UCSD-AML1 (cell line): ENCODE measurements around the gene ACCSL.

ENCODE experiments used
- DNase-seq: peaks from one replicate; lab custom pipeline; 2025; ENCODE audit not compliant: unreplicated experiment; lab: John Stamatoyannopoulos, UW

Gene ACCSL

GRCh38 chr11:44018127-44018521 lies 29.7 kb upstream of the ACCSL start:
- no peak for DNase-seq

- no peak for DNase-seq
These were observed 29.0 kb upstream of the ACCSL start for GRCh38 chr11:44018829-44019228.

- DNase-seq = no peak
These were observed 22.8 kb upstream of the ACCSL start for GRCh38 chr11:44024977-44025376.

GRCh38 chr11:44025727-44026126 lies 22.1 kb upstream of the ACCSL start:
- no peak for DNase-seq

- no peak for DNase-seq
These were observed 19.4 kb upstream of the ACCSL start for GRCh38 chr11:44028401-44028800.

GRCh38 chr11:44028816-44029506 lies 18.8 kb upstream of the ACCSL start:
- DNase-seq = no peak

GRCh38 chr11:44029507-44029845 lies 18.3 kb upstream of the ACCSL start:
- no peak for DNase-seq

- no peak for DNase-seq
These were observed 17.5 kb upstream of the ACCSL start for GRCh38 chr11:44029977-44030911.

- DNase-seq = no peak
These were observed 16.8 kb upstream of the ACCSL start for GRCh38 chr11:44030996-44031395.

- no peak for DNase-seq
These were observed 16.2 kb upstream of the ACCSL start for GRCh38 chr11:44031549-44031948.

- no peak for DNase-seq
These were observed 15.3 kb upstream of the ACCSL start for GRCh38 chr11:44032299-44033085.

- no peak for DNase-seq
These were observed 14.3 kb upstream of the ACCSL start for GRCh38 chr11:44033411-44033850.

GRCh38 chr11:44033856-44034255 lies 13.9 kb upstream of the ACCSL start:
- DNase-seq = no peak

GRCh38 chr11:44034639-44035038 lies 13.1 kb upstream of the ACCSL start:
- DNase-seq = no peak

GRCh38 chr11:44036811-44037657 lies 10.7 kb upstream of the ACCSL start:
- DNase-seq = peak; percentile 65

- no peak for DNase-seq
These were observed 10.2 kb upstream of the ACCSL start for GRCh38 chr11:44037658-44037998.

- no peak for DNase-seq
These were observed 4.6 kb upstream of the ACCSL start for GRCh38 chr11:44043157-44043556.

GRCh38 chr11:44046182-44046581 lies 1.6 kb upstream of the ACCSL start:
- no peak for DNase-seq

GRCh38 chr11:44047298-44047697 lies 483 bp upstream of the ACCSL start:
- no peak for DNase-seq

GRCh38 chr11:44049832-44050231 lies 2.1 kb downstream of the ACCSL start:
- DNase-seq = no peak

- DNase-seq = no peak
These were observed 3.4 kb downstream of the ACCSL start for GRCh38 chr11:44051171-44051570.
